IPS-NIHi11 (cell line): ENCODE measurements around the gene ALAS2.
"Not testable (repeated sequence)": the region's sequence is repeated elsewhere in the genome, so short reads cannot be mapped to it uniquely, and the experiment has no call there.

Experiments
- DNase-seq: peaks from one replicate; pipeline ENCODE4 v3.0.0; 2012; ENCODE audit warnings: mixed read lengths, low spot score

The ALAS2 gene, protein sequence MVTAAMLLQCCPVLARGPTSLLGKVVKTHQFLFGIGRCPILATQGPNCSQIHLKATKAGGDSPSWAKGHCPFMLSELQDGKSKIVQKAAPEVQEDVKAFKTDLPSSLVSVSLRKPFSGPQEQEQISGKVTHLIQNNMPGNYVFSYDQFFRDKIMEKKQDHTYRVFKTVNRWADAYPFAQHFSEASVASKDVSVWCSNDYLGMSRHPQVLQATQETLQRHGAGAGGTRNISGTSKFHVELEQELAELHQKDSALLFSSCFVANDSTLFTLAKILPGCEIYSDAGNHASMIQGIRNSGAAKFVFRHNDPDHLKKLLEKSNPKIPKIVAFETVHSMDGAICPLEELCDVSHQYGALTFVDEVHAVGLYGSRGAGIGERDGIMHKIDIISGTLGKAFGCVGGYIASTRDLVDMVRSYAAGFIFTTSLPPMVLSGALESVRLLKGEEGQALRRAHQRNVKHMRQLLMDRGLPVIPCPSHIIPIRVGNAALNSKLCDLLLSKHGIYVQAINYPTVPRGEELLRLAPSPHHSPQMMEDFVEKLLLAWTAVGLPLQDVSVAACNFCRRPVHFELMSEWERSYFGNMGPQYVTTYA

GRCh38 chrX:55030271-55031205, at the start of gene ALAS2:
TSS of gene ALAS2 (minus strand) at chrX:55030977. CDS start at chrX:55026000, 4,977 bp downstream.
- no peak for DNase-seq

DNA sequence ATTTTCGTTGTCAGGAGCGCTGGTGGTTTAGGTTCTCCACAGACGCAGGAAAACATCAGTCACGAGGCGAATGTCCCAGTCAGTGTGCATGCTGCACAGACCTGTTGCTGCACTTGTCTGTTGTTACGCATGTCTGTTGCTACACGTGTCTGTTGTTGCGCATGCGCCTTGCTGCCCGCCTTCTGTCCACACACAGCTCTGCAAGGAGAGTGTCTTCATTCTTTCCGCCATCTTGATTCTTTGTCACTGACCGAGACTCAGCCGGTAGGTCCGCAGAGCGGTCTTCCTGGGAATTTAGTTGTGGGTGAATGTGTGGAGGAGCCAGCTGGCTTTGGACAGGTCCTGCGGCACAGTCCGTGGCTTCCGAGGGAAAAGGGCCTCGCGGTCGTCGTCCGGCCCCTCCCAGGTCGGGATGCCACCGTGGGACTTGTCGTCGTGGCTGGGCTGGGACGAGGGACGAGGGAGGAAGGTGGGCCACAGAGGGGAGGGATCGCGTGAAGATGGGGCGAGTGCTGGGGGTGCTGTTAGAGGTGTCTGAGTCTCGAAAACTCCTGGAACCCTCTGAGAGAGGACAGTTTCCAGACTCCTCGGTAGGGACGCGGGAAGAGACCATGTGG, 44.2 kb upstream of the ALAS2 start, which contains the start of gene PAGE2B:
Gene PAGE2B, plus strand, starts transcription at position 180 of the 617 bp plus-strand sequence. CDS start 1,012 bp downstream, outside the sequence.
- no peak for DNase-seq

DNA sequence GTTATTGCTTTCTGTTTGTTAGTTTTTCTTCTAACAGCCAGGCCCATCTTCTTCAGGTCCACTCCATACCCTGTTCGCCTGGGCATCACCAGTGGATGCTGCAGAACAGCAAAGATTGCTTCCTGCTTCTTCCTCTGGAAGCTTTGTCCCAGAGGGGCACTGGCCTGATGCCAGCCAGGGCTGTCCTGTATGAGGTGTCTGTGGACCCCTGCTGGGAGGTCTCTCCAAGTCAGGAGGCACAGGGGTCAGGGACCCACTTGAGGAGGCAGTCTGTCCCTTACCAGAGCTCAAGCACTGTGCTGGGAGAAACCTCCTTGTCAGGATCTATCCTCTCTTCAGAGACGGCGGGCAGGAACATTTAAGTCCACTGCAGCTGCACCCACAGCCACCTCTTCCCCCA, 41.5 kb upstream of the ALAS2 start:
- no peak for DNase-seq

GRCh38 chrX:55067180-55067579, 36.4 kb upstream of the ALAS2 start:
- not testable (repeated sequence) for DNase-seq

DNA sequence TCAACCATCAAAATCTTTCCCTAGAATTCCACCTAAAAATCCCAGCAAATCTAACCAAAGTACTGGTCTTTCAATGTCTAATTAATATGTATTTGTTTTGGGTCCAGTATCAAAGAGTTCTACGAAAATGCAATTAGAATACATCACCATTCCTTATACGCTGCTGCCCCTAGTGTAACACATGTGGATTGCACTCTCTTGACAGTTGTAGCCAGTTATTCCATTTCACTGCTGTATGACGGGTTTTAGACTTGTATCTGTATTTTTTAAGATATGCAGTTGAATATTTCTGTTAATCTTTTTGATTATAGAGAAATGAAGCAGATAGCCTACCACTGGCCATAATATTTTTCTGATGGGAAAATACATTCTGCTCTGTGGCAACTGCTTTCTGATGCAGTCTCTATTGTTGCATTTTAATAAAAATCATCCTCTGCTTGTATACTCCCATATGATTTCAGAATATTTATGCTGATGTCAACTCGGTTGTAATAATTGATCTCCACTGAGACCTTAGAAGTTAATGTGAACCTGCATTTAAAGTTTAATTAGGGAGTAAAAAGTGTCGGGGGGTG, 27.0 kb upstream of the ALAS2 start:
- peak; percentile 21 for DNase-seq

DNA sequence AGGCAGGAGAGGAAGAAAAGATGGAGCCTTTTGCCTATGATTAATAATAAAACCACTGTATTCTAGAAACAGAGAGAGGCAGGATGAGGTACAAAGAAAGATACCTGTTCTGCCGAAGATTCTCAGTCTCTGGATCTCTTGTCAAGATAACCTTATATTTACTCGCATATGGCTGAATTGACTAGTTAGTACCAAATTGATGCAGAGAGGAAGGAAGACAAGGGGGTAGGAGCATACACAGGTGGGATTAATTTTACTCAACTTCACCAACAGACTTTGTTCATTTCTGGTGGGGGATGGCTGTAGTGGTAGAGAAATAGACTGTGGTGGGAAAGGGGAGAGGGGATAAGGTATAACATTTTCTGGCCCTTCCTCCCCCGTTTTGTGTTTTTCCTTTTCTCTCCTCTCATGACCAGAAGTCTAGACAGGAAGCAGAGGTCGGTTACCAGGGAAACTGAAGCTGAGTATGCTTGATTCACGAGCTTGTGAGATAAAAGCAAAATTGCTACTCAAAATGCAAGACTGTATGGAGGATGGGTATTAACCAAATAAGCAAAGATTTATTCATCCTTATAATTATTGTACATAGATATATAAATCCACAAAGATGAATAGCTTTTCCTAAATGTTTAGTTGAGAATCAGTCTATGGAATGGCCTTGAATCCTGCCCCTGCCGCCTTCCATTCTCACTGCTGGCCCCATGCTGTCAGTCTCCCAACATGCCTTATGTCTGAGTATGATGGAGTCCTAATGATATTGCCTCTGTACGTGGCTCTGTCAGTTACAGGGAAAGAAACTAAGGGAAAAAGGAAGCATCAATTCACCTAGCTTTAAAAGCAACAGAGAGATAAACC, 26.3 kb upstream of the ALAS2 start:
- DNase-seq, result no peak

- not testable (repeated sequence) for DNase-seq
These were observed 19.8 kb upstream of the ALAS2 start for GRCh38 chrX:55050599-55050998.

DNA sequence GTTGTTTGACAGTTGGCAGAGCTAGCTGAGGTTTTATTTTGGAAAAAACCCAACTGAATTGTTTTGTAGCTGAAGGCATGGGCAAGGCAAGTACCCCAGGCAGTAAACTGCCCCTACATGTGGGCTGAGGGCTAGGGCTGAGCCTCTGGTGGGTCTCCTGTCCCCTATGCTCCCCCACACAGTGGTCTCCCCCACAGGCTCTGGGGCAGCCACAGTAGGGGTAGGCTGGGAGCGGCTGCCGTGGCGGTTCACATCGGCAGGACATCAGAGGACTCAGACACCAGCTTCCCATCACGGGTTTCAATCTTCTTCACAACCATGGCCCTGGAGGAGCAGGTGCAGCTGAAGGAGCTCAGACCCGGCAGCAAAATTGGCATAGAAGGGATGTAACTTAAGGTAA, 10.7 kb upstream of the ALAS2 start:
- no peak for DNase-seq

- DNase-seq, result no peak
These were observed 8.7 kb upstream of the ALAS2 start for GRCh38 chrX:55039471-55039870.

GRCh38 chrX:55033429-55033828, 2.7 kb upstream of the ALAS2 start:
- DNase-seq, result no peak

DNA sequence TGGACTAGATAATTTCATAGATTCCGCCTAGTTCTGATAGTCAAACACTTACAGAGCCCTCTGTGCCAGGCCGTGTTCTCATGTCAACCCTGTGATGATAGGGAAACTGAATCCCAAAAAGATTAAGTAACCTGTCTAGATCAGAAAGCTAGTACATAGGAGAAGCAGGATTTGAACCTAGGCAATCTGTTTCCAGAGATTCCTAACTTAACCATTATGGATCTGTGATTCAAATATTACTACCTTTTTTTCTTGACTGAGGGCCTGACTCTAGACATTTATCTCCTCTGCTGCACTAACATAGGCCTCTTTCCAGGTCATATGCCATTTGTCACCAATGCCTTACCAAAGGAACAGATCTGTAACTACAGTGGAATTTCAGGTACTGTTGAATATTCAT, 1.5 kb downstream of the ALAS2 start:
- no peak for DNase-seq

- no peak for DNase-seq
These were observed 2.2 kb downstream of the ALAS2 start for GRCh38 chrX:55028611-55029010.

DNA sequence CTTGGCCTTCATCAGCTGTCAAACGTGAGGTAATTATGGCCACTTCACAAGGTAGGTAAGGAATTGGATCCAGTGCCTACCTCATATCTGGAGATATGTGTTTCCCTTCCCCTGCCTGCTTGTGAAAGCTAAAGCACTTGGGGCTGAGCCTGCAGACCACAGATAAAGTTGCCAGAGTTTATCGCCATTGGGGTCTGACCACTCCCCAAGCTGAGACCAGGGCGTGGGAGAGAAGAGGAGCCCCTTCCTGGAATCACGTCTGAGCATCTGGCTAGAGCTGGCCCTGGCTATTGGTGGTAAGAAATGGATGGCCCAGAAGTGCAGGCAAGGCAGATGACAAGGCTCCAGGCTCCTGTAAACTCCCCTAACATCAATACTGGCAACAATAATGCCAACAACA, 2.7 kb downstream of the ALAS2 start:
- DNase-seq, result no peak

GRCh38 chrX:55026840-55027239, 3.9 kb downstream of the ALAS2 start:
- no peak for DNase-seq

- no peak for DNase-seq
These were observed 4.6 kb downstream of the ALAS2 start for GRCh38 chrX:55026143-55026542.

DNA sequence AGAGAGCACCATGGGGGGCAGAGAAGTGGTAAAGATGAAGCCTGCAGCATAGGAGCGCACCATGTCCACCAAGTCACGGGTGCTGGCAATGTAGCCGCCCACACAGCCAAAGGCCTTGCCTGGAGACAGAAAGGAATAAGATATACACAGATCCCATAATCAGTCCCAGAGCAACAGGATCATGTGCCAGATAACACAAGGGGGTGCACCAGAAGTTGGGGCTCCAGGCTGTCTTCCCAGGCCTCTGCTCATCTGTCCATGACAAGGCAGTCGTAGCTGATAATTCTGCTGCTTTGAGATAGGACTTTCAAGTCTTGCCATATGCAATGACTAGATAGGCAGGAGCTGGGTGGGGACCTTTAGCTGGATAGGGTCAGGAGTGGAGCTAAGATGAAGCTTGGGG, 15.9 kb downstream of the ALAS2 start:
- DNase-seq, result no peak

- DNase-seq, result peak; percentile 15
These were observed 19.5 kb downstream of the ALAS2 start for GRCh38 chrX:55011294-55011693.

GRCh38 chrX:55008571-55009358, 22.0 kb downstream of the ALAS2 start:
- no peak for DNase-seq

DNA sequence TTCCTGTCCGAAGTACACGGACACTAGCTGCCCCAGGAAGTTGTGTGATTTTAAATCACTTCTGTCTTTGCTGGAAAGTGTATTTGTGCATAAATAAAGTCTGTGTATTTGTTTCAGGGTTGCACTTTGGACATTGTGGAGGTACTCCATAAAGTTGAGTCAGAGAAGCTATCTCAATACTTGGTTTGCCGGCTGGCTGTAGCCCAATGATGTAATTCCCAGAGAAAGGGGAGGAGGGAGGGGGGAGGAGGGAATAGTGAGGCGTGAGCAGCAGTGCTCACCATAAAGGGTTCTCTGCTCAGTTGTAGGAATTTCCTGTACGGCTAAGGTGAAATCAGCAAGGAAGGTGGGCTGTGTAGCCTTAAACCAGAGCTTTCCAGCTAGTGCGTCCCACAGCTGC, 23.1 kb downstream of the ALAS2 start:
- DNase-seq, result no peak
